Large intestine (tissue), 3 donors: ENCODE data around the gene CDC45. TPM values are rescaled to one million over a fixed set of nuclear protein-coding genes. Genes with fewer than 3 reads are reported as not detected.
"Not testable (repeated sequence)": the region's sequence is repeated elsewhere in the genome, so short reads cannot be mapped to it uniquely, and the experiment has no call there.

Experiments used
- DNase-seq, 2 donors: peaks; one replicate each; pipeline versions ENCODE4 v3.0.0 to v3.0.0-alpha.2; 2013
- H3K27ac ChIP-seq: one replicate; pipeline ENCODE4 v1.5.1; 2013; ENCODE audit warnings: low read length
- H3K27me3 ChIP-seq: 2 replicates; pipeline ENCODE4 v1.6.1; 2013; ENCODE audit warnings: low read length; ENCODE audit not compliant: control insufficient read depth, insufficient read depth
- H3K36me3 ChIP-seq: 2 replicates; pipeline ENCODE4 v1.6.1; 2013; ENCODE audit warnings: low read length; ENCODE audit not compliant: control insufficient read depth, insufficient read depth
- H3K4me1 ChIP-seq: one replicate; pipeline ENCODE4 v1.6.1; 2013; ENCODE audit warnings: low read length; ENCODE audit not compliant: control insufficient read depth, insufficient read depth
- H3K4me3 ChIP-seq: one replicate; pipeline ENCODE4 v1.5.1; 2013; ENCODE audit warnings: low read length
- H3K9me3 ChIP-seq: one replicate; pipeline ENCODE4 v1.6.1; 2013; ENCODE audit warnings: mild to moderate bottlenecking, low read depth, low read length, moderate library complexity; ENCODE audit not compliant: control insufficient read depth
- WGBS: methylation state at CpG from one replicate; pipeline ENCODE4 v1.1.5; 2013; ENCODE audit warnings: low lambda C conversion rate; ENCODE audit not compliant: insufficient coverage; 5-methylcytosine and 5-hydroxymethylcytosine counted together
- polyA plus RNA-seq: library from polyadenylated mRNA; unstranded; fragments of 120-200 nt; gene quantifications from one replicate; pipeline ENCODE4 v1.2.1, GENCODE V29; 2013

The CDC45 gene
- polyA plus RNA-seq, 1 donor: 8.7 TPM

DNA sequence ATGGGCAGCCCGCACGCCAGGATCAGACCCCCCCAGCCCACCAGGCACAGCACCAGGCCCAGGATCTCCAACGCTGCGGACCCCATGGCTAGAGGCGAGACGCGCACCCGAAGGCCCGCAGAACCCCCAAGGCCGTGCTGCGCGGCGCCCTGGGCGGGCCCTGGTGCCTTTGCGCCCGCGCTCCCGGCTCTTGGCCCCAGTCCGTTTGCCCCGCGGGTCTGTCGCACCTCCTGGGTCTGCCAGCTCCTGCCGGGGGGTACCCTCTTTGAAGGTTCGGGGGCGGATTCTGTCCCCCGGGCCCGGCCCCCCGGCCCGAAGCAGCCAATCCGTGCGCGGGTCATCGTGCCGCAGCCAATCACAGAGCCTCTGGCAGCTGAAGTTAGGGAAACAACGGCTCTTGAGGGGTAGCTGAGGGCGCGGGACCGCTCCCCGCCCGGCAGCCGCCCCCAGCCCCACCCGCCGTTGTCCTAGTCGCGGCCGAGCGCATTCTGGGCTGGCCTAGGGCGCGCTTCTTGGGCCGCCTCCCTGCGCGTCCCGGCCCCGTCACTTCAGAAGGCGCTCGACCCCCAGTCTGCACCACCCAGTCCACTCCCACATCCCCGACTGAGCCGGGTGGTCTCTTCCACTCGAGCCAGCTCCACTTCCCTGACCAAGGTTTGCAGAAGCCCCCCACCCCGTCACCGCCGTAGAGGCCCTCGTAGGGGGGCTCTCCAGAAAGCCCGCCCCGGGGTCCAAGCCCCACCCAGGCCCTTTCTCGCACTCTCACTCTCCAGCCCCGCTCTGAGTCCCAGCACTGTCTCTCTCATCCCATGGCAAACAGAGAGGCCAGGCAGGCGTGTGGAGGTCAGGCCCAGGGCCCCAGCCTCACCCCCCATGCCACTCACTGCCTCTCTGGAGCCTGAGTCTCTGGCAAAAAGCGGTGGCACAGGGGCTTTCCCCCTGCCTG lies 44.7 kb downstream of the CDC45 start, which contains the start of gene CLDN5:
Gene CLDN5, minus strand, starts transcription at position 241 of the 946 bp plus-strand sequence. Its CDS starts 155 bp downstream, at position 86.
- H3K27ac ChIP-seq: no peak within 1 kb of the TSS
- DNase-seq: peak in 1 of 2 donors; percentile 34
- peak within 1 kb of the TSS; percentile 11 for H3K4me3 ChIP-seq
- no CpG with 5 or more reads among the region's 69 CpGs for whole genome bisulfite sequencing
- H3K36me3 ChIP-seq: peaks cover 2% of the 10 kb centered on the region
- H3K4me1 ChIP-seq: peaks cover 3% of the 10 kb centered on the region
- H3K9me3 ChIP-seq: no peaks in the 10 kb centered on the region
- H3K27me3 ChIP-seq: peaks cover 47% of the 10 kb centered on the region

DNA sequence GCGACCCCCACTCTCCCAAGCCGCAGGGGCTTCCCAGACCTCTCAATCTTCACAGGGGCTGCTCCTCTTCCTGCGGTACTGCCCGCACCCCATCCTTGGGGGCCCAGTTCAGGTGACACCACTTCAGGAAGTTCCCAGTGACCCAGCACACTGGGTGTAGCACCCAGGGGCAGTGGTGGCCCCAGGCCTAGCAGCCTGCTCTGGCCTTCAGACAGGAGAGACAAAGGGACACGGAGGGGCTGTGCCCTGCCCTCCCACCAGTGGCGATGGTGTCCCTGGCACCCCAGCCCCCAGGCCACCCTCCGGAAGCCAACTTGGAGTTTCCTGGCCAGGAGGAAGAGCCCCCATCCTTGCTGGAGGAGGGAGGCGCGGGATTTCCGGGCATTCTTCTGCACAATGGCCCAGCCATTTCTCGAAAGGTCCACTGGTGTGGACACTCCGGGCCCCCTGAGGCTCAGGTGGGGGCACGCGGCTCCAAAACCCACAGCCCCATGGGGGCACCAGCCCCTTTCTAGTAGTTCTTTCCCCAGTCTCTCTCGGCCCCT lies 45.5 kb downstream of the CDC45 start:
- no peak for DNase-seq

DNA sequence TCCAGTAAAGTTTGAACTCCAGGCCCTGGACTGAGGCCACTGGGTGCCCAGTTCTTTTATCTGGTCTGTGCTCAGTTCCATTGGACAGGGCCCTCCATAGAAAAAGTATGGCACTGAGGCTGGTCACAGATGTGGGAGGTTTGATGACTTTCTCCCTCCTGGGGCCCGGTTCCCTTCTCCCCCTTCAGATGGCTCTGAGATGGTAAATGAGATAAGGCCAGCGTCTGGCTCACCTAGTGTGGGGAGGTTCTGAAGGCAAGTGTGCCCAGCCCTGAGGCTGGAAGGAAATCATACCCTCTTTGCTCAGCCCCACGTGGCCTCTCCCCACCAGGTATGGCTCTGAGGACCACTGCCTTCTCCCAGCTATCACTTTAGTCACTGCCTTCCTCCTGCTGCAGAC lies 45.9 kb downstream of the CDC45 start:
- no CpG with 5 or more reads among the region's 3 CpGs for WGBS
- Histone ChIP-seq H3K4me1 (peaks cover 3% of the 10 kb centered on the region), H3K36me3 (peaks cover under 1% of the 10 kb centered on the region), H3K9me3 (no peaks in the 10 kb centered on the region), H3K27ac (no peak overlapping the region), H3K27me3 (peaks cover 47% of the 10 kb centered on the region), H3K4me3 (no peak overlapping the region)
- no peak for DNase-seq

More for the DNA sequence above, 45.5 kb downstream of the CDC45 start:
- peaks cover 47% of the 10 kb centered on the region for H3K27me3 ChIP-seq
- H3K36me3 ChIP-seq: peaks cover 2% of the 10 kb centered on the region
- no peaks in the 10 kb centered on the region for H3K9me3 ChIP-seq
- H3K27ac ChIP-seq: no peak overlapping the region
- no peak overlapping the region for H3K4me3 ChIP-seq
- no CpG with 5 or more reads among the region's 15 CpGs for WGBS
- H3K4me1 ChIP-seq: peaks cover 3% of the 10 kb centered on the region

DNA sequence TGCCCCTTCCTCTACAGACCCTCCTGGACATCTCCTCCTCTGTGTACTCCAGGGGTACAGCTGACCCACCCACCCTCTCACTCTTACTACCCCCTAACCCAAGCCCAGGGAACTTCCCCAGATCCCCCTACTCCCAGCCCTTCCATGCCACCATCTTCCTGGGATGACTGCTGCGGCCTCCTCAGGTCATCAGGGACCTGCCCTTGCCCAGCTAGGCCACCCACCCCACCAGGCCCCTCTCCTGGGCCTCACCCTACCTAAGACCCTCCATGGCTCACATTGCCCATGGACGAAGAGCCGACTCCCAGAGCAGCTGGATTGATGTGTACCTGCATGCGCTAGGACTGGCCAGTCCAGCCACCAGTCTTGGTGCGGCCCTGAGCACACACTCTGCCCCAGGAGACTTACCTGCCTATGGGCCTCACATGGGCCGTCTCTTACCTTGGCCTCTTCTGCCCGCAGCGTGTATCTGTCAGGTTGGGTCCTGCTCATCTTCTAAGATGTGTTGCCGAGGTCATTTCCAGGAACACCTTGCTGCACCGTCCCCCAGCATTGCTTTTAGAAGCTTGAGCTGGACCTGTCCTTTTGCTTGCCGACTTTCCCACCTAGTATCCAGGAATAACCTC lies 46.5 kb downstream of the CDC45 start:
- no CpG with 5 or more reads among the region's 11 CpGs for WGBS
- H3K36me3 ChIP-seq: no peaks in the 10 kb centered on the region
- H3K4me3 ChIP-seq: no peak overlapping the region
- H3K27me3 ChIP-seq: peaks cover 47% of the 10 kb centered on the region
- H3K9me3 ChIP-seq: no peaks in the 10 kb centered on the region
- no peak for DNase-seq
- H3K27ac ChIP-seq: no peak overlapping the region
- peaks cover 3% of the 10 kb centered on the region for H3K4me1 ChIP-seq

DNA sequence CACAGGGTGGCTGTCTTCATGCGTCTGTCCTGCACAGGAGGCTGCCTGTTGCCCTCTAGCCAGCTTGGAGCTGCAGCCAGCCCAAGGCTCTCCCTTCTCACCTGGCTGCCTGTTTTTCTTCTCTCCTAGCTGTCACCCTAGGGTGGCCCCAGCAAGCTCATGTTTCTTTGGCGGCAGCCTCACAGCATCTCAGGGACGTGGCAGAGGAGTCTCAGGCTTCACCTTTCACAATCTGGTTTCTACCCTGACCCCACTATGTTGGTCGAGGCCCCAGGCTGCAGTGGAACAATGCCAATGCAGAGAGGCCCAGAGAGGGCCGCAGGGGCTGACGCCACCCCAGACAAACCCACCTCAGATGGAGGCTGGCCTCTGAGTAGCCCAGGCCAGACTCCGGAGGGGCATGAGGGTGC lies 47.0 kb downstream of the CDC45 start:
- WGBS: no CpG with 5 or more reads among the region's 7 CpGs
- DNase-seq: no peak
- no peak overlapping the region for H3K4me3 ChIP-seq
- peaks cover 3% of the 10 kb centered on the region for H3K4me1 ChIP-seq
- no peak overlapping the region for H3K27ac ChIP-seq
- H3K36me3 ChIP-seq: no peaks in the 10 kb centered on the region
- H3K9me3 ChIP-seq: no peaks in the 10 kb centered on the region
- peaks cover 47% of the 10 kb centered on the region for H3K27me3 ChIP-seq

DNA sequence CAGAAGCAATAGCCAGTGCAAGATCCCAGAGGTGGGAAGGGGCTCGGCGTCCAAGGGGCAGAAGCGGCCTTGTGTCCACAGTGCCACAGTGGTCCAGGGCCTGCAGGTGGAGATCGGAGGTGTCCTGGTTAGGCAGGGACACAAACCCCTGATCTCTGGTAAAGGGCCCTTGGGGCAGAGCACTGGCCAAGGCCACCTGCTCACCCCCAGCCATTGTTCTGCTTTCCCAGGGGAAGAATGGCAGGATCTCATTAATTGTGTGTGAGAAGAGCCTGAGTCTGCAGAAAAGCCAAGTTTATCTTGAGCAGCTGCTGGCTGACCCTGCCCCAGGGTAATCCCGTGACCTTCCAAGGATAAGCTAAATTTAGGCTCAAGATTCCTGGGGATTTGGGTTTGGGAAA lies 47.6 kb downstream of the CDC45 start:
- Histone ChIP-seq H3K36me3 (no peaks in the 10 kb centered on the region), H3K4me3 (no peak overlapping the region), H3K27me3 (peaks cover 44% of the 10 kb centered on the region), H3K9me3 (no peaks in the 10 kb centered on the region), H3K27ac (no peak overlapping the region), H3K4me1 (peaks cover 3% of the 10 kb centered on the region)
- DNase-seq: no peak
- no CpG with 5 or more reads among the region's 5 CpGs for WGBS

DNA sequence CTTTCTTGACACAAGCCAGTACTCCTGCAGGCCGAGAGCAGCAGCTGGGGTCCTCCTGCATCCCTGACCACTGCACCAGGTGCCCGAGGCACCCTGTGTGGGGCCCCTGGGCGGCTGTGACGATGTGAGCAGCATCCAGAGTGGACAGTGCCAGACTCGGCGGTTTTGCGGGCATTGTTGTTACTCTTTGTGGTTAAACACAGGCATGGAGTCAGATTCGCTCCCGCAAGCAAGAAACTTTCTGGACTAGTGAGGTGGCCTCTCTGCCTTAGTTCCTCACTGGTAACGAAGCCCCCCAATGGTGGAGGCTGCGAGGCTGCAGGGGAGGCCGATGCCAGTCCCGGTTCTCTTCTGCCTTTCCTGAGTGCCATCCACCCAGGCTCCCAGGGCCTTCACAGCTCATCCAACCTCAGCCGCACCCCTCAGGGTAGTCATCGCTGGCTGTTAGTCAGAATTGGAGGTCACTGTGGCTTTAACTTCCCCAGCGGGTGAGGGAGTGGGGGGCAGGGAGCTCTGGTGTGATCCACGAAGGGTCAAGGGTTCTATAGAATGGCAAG lies 48.2 kb downstream of the CDC45 start:
- no peak overlapping the region for H3K27ac ChIP-seq
- DNase-seq: no peak
- H3K27me3 ChIP-seq: peaks cover 38% of the 10 kb centered on the region
- H3K4me3 ChIP-seq: no peak overlapping the region
- H3K4me1 ChIP-seq: peaks cover 3% of the 10 kb centered on the region
- no peaks in the 10 kb centered on the region for H3K36me3 ChIP-seq
- H3K9me3 ChIP-seq: no peaks in the 10 kb centered on the region
- WGBS: no CpG with 5 or more reads among the region's 17 CpGs

DNA sequence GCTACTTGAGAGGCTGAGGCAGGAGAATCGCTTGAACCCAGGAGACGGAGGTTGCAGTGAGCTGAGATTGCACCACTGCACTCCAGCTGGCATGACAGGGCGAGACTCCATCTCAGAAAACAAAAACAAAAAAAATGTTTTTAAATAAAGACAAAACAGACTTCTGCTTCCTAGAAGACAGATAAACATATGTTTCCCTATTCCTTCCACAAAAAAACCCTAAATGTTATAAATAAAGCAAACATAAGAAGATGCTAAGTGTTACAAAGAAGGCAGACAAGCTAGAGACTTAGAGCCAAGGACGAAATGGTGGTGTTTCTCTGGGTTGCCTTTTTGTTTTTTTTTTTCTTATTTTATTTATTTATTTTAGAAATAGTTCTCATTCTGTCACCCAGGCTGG lies 50.1 kb downstream of the CDC45 start:
- no peak for DNase-seq
- Histone ChIP-seq H3K27me3 (peaks cover 19% of the 10 kb centered on the region), H3K4me1 (no peaks in the 10 kb centered on the region), H3K27ac (no peak overlapping the region), H3K4me3 (no peak overlapping the region), H3K36me3 (no peaks in the 10 kb centered on the region), H3K9me3 (no peaks in the 10 kb centered on the region)
- 60% methylated on average over 1 of the region's 4 CpGs for WGBS

DNA sequence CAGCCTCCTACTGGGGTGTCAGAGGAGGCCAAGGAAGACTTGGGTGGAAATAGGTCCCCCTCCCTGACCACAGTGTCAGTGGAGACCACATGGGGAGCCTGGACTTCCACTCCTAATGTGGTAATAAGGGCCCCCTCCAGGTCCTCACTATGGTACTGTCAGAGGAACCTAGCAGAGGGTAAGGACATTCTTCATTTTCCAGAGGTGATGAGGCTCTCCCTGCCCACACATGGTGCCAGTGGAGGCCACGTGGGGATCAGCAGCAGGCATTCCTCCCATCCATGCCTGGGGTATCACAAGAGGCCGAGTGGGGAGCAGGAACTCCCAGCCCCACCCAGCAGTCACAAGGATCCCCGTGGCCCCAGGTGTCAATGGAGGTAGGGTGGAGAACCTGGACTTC lies 51.0 kb downstream of the CDC45 start:
- 40% methylated on average over 1 of the region's 3 CpGs for WGBS
- Histone ChIP-seq H3K4me3 (no peak overlapping the region), H3K4me1 (no peaks in the 10 kb centered on the region), H3K27ac (no peak overlapping the region), H3K9me3 (no peaks in the 10 kb centered on the region), H3K36me3 (no peaks in the 10 kb centered on the region), H3K27me3 (peaks cover 10% of the 10 kb centered on the region)
- no peak for DNase-seq

DNA sequence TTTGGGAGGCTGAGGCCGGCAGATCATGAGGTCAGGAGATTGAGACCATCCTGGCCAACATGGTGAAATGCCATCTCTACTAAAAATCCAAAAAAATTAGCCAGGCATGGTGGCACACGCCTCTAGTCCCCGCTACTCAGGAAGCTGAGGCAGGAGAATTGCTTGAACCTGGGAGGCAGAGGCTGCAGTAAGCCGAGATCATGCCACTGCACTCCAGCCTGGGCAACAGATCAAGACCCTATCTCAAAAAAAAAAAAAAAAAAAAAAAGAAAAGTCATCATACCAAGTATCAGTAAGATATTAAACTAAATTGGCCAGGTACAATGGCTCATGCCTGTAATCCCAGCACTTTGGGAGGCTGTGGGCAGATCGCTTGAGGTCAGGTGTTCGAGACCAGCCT lies 51.6 kb downstream of the CDC45 start:
- not testable (repeated sequence) for H3K36me3 ChIP-seq, H3K27ac ChIP-seq, H3K27me3 ChIP-seq, H3K9me3 ChIP-seq, H3K4me3 ChIP-seq, H3K4me1 ChIP-seq, DNase-seq
- 100% methylated on average over 1 of the region's 6 CpGs for whole genome bisulfite sequencing
